Neural cell (in vitro differentiated cells): ENCODE data around the gene IGSF23. TPM values are rescaled to one million over a fixed set of nuclear protein-coding genes. Genes with fewer than 3 reads are reported as not detected.

ENCODE experiments used
- H2AFZ ChIP-seq: fragments of 200-600, 300-800 bp; sonication (generic), shearing (Covaris generic); 2 replicates; pipeline ENCODE4 v1.6.0; 2014; ENCODE audit warnings: low read depth, mild to moderate bottlenecking, antibody characterized with exemption, low read length, moderate library complexity
- H3F3A ChIP-seq: fragments of 200-600 bp; shearing (Covaris generic); 2 replicates; pipeline ENCODE4 v1.6.1; 2016; ENCODE audit warnings: mild to moderate bottlenecking, moderate library complexity, mixed read lengths, antibody characterized with exemption, low read length; ENCODE audit not compliant: insufficient read depth, poor library complexity, severe bottlenecking
- H3K27ac ChIP-seq: fragments of 200-600, 300-800 bp; sonication (generic), shearing (Covaris generic); 2 replicates; pipeline ENCODE4 v1.5.1; 2014; ENCODE audit warnings: mild to moderate bottlenecking, low read length, moderate library complexity
- H3K27me3 ChIP-seq: fragments of 300-800, 200-600 bp; sonication (generic), shearing (Covaris generic); 2 replicates; pipeline ENCODE4 v1.6.0; 2014; ENCODE audit warnings: mild to moderate bottlenecking, low read depth, low read length, moderate library complexity; ENCODE audit not compliant: insufficient read depth
- H3K36me3 ChIP-seq: fragments of 300-800, 200-600 bp; sonication (generic), shearing (Covaris generic); 2 replicates; pipeline ENCODE4 v1.5.1; 2014; ENCODE audit warnings: mild to moderate bottlenecking, antibody characterized with exemption, low read length, moderate library complexity; ENCODE audit not compliant: insufficient read depth
- H3K4me2 ChIP-seq: fragments of 300-800, 200-600 bp; sonication (generic), shearing (Covaris generic); 2 replicates; pipeline ENCODE4 v1.6.0; 2014; ENCODE audit warnings: mild to moderate bottlenecking, low read length
- H3K4me3 ChIP-seq: fragments of 300-800, 200-600 bp; sonication (generic), shearing (Covaris generic); 2 replicates; pipeline ENCODE4 v1.5.1; 2014; ENCODE audit warnings: mild to moderate bottlenecking, low read length, moderate library complexity
- H3K79me2 ChIP-seq: fragments of 200-600 bp; shearing (Covaris generic); replicated peaks from 2 replicates; pipeline ENCODE4 v1.6.0; 2014; ENCODE audit warnings: mild to moderate bottlenecking, low read length, moderate library complexity; ENCODE audit not compliant: insufficient read depth
- H3K9ac ChIP-seq: fragments of 300-800, 200-600 bp; sonication (generic), shearing (Covaris generic); 2 replicates; pipeline ENCODE4 v1.6.1; 2016; ENCODE audit warnings: mild to moderate bottlenecking, low read length, mixed read lengths
- H3K9me2 ChIP-seq: fragments of 200-600 bp; shearing (Covaris generic); 2 replicates; pipeline ENCODE4 v1.6.1; 2016; ENCODE audit warnings: mild to moderate bottlenecking, low read length, mixed read lengths; ENCODE audit not compliant: insufficient read depth
- H3K9me3 ChIP-seq: fragments of 200-600, 300-800 bp; sonication (generic), shearing (Covaris generic); 2 replicates; pipeline ENCODE4 v1.6.1; 2016; ENCODE audit warnings: mild to moderate bottlenecking, mixed run types, low read length, moderate library complexity, mixed read lengths
- H4K20me1 ChIP-seq: fragments of 200-600 bp; shearing (Covaris generic); 2 replicates; pipeline ENCODE4 v1.6.1; 2016; ENCODE audit warnings: mild to moderate bottlenecking, mixed run types; ENCODE audit not compliant: insufficient read depth
- EP300 ChIP-seq: fragments of 450-650 bp; conservative IDR thresholded peaks from 2 replicates; pipeline ENCODE4 v1.6.1; 2014; ENCODE audit warnings: antibody characterized with exemption, mild to moderate bottlenecking, moderate library complexity; ENCODE audit not compliant: poor library complexity, severe bottlenecking
- EZH2 ChIP-seq: fragments of 200-600, 300-800 bp; shearing (Covaris generic), sonication (generic); IDR thresholded peaks from 2 replicates; pipeline ENCODE4 v1.6.1; 2014; ENCODE audit warnings: antibody characterized with exemption, low read length, borderline replicate concordance, mild to moderate bottlenecking; ENCODE audit not compliant: insufficient read depth, poor library complexity, severe bottlenecking
- MXI1 ChIP-seq: fragments of 450-650 bp; conservative IDR thresholded peaks from 2 replicates; pipeline ENCODE4 v1.6.1; 2014; ENCODE audit warnings: antibody characterized with exemption, mild to moderate bottlenecking; ENCODE audit not compliant: poor library complexity, severe bottlenecking
- POLR2AphosphoS5 ChIP-seq: IDR thresholded peaks from 2 replicates; pipeline ENCODE4 v1.6.1; 2012
- RAD21 ChIP-seq: fragments of 450-650 bp; conservative IDR thresholded peaks from 2 replicates; pipeline ENCODE4 v1.6.1; 2014; ENCODE audit warnings: antibody characterized with exemption, mild to moderate bottlenecking, moderate library complexity
- SMC3 ChIP-seq: fragments of 450-650 bp; conservative IDR thresholded peaks from 2 replicates; pipeline ENCODE4 v1.6.1; 2014; ENCODE audit warnings: antibody characterized with exemption, mild to moderate bottlenecking, moderate library complexity; ENCODE audit not compliant: poor library complexity
- TAF1 ChIP-seq: IDR thresholded peaks from 2 replicates; pipeline ENCODE4 v1.6.1; 2012; ENCODE audit warnings: low read depth
- polyA plus RNA-seq: library from polyadenylated mRNA; depleted of rRNA; stranded (reverse); fragments of >200 nt; gene quantifications from 2 replicates; pipeline ENCODE4 v1.2.3, GENCODE V29; 2014
- TF ChIP-seq, protein P1 (sequence below): fragments of 450-650 bp; IDR thresholded peaks from 2 replicates; pipeline ENCODE4 v1.5.1; 2014; ENCODE audit warnings: antibody characterized with exemption, mild to moderate bottlenecking, moderate library complexity; ENCODE audit not compliant: poor library complexity, severe bottlenecking
- TF ChIP-seq, protein P2 (sequence below): IDR thresholded peaks from 2 replicates; pipeline ENCODE4 v1.6.1; 2012; ENCODE audit warnings: borderline replicate concordance

IGSF23 gene
- polyA plus RNA-seq, 1 donor from 2014 or later: not detected

DNA sequence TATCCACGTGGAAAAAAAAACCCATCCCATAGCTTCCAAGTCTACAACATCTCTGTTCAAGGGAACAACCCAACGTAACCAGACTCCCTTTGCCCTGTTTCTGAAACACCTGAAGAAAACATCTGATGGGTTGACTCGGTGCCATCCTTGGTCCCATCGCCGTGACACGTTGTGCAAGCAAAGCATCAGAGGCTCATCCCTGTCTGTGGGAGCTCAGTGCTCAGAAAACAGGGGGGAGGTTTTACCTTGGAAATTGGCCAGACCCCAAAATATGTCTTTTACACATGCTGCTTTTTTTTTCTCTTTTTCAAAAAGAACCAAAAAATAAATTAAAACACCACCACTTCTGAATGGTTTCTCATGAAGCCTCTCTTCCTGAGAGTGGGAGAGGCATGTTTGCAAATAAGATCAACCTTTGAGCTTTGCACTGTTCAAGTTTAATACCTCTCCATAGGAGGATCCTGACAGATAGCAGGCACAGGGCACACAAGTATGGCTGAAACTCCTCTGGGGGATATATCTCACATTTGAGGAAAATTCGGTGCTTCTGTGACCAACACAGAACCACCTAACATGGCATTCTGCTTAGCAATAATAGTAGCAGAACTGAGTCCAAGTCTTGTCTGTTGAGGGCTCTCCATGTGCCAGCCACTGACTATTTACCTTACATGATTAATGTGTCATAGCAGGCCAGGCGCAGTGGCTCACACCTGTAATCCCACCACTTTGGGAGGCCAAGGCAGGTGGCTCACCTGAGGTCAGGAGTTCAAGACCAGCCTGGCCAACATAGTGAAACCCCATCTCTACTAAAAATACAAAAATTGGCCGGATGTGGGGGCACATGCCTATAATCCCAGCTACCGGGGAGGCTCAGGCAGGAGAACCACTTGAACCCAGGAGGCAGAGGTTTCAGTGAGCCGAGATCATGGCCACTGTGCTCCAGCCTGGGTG is 23.4 kb downstream of the IGSF23 start:
- TF ChIP-seq, protein P1, sequence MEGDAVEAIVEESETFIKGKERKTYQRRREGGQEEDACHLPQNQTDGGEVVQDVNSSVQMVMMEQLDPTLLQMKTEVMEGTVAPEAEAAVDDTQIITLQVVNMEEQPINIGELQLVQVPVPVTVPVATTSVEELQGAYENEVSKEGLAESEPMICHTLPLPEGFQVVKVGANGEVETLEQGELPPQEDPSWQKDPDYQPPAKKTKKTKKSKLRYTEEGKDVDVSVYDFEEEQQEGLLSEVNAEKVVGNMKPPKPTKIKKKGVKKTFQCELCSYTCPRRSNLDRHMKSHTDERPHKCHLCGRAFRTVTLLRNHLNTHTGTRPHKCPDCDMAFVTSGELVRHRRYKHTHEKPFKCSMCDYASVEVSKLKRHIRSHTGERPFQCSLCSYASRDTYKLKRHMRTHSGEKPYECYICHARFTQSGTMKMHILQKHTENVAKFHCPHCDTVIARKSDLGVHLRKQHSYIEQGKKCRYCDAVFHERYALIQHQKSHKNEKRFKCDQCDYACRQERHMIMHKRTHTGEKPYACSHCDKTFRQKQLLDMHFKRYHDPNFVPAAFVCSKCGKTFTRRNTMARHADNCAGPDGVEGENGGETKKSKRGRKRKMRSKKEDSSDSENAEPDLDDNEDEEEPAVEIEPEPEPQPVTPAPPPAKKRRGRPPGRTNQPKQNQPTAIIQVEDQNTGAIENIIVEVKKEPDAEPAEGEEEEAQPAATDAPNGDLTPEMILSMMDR: no peak
- no peak for TF ChIP-seq POLR2AphosphoS5
- no peak for TF ChIP-seq EZH2
- no peak for TF ChIP-seq MXI1
- no peak for TF ChIP-seq EP300
- no peak for TF ChIP-seq RAD21
- TF ChIP-seq TAF1: no peak
- TF ChIP-seq SMC3: no peak
- TF ChIP-seq, protein P2, sequence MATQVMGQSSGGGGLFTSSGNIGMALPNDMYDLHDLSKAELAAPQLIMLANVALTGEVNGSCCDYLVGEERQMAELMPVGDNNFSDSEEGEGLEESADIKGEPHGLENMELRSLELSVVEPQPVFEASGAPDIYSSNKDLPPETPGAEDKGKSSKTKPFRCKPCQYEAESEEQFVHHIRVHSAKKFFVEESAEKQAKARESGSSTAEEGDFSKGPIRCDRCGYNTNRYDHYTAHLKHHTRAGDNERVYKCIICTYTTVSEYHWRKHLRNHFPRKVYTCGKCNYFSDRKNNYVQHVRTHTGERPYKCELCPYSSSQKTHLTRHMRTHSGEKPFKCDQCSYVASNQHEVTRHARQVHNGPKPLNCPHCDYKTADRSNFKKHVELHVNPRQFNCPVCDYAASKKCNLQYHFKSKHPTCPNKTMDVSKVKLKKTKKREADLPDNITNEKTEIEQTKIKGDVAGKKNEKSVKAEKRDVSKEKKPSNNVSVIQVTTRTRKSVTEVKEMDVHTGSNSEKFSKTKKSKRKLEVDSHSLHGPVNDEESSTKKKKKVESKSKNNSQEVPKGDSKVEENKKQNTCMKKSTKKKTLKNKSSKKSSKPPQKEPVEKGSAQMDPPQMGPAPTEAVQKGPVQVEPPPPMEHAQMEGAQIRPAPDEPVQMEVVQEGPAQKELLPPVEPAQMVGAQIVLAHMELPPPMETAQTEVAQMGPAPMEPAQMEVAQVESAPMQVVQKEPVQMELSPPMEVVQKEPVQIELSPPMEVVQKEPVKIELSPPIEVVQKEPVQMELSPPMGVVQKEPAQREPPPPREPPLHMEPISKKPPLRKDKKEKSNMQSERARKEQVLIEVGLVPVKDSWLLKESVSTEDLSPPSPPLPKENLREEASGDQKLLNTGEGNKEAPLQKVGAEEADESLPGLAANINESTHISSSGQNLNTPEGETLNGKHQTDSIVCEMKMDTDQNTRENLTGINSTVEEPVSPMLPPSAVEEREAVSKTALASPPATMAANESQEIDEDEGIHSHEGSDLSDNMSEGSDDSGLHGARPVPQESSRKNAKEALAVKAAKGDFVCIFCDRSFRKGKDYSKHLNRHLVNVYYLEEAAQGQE: no peak
- H3K9me3 ChIP-seq: no peaks in the 10 kb centered on the region

DNA sequence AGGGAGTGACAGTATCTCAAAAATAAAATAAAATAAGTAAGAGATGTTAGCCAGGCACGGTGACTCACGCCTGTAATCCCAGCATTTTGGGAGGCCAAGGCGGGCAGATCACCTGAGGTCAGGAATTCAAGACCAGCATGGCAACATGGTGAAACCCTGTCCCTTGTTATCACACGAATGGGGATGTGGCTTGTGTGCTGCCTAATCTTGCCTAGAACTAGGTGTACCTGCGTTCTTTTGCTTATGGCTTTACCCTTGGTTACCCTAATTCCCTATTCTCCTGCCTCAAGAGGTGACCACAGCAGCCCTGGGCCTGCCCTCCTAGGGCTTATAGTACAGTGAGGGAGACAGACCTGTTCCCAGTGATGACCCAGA is 24.0 kb downstream of the IGSF23 start:
- Histone ChIP-seq H2AFZ (no peak overlapping the region), H3K9ac (no peak overlapping the region), H3K27ac (no peak overlapping the region), H3K79me2 (no peaks in the 10 kb centered on the region), H3K9me3 (no peaks in the 10 kb centered on the region), H4K20me1 (no peaks in the 10 kb centered on the region), H3K4me3 (no peak overlapping the region), H3K4me2 (no peak overlapping the region), H3K9me2 (no peaks in the 10 kb centered on the region), H3K36me3 (no peaks in the 10 kb centered on the region), H3F3A (no peaks in the 10 kb centered on the region), H3K27me3 (peaks cover 2% of the 10 kb centered on the region)
- no peak for TF ChIP-seq TAF1

More for the DNA sequence above, 23.4 kb downstream of the IGSF23 start:
- Histone ChIP-seq H3K4me3 (no peak overlapping the region), H3K27ac (no peak overlapping the region), H3K36me3 (no peaks in the 10 kb centered on the region), H3K9ac (no peak overlapping the region), H3K27me3 (no peaks in the 10 kb centered on the region), H2AFZ (no peak overlapping the region), H3F3A (no peaks in the 10 kb centered on the region), H4K20me1 (no peaks in the 10 kb centered on the region), H3K79me2 (no peaks in the 10 kb centered on the region), H3K9me2 (no peaks in the 10 kb centered on the region), H3K4me2 (no peak overlapping the region)
